B cell (primary cell): Measurements from ENCODE around the gene OSR1. TPM values are rescaled to one million over a fixed set of nuclear protein-coding genes. Genes with fewer than 3 reads are reported as not detected.

Experiments
- ATAC-seq: fragments of 200-7000 bp; cut with Tn5 transposase; one replicate; pipeline ENCODE4 v1.10.0; 2021; ENCODE audit warnings: low read depth, mild to moderate bottlenecking, moderate number of reproducible peaks, moderate library complexity
- CTCF ChIA-PET: fragments of 350-600 bp; sonication (Branson Sonifier 250); formaldehyde crosslinking; loops from one replicate; lab custom pipeline; 2021; ENCODE audit warnings: antibody characterized with exemption, inconsistent platforms; lab: Charles Lee
- POLR2A ChIA-PET: fragments of 350-600 bp; sonication (Branson Sonifier 250); formaldehyde crosslinking; loops from one replicate; lab custom pipeline; 2021; ENCODE audit warnings: antibody characterized with exemption; lab: Charles Lee
- DNase-seq: peaks from one replicate; pipeline ENCODE4 v3.0.0; 2013
- H2AFZ ChIP-seq: 2 replicates; pipeline ENCODE4 v1.6.1; 2012; ENCODE audit warnings: mild to moderate bottlenecking, low read depth, low read length; ENCODE audit not compliant: insufficient read depth, poor library complexity, severe bottlenecking
- H3K27ac ChIP-seq, 2 donors: 1 replicate in 1 of 2; 2 replicates in 1 of 2; pipeline ENCODE4 v1.5.1; 2012 to 2013; ENCODE audit warnings: low read length in 2 of 2, mild to moderate bottlenecking in 2 of 2, moderate library complexity in 1 of 2
- H3K27me3 ChIP-seq, 4 experiments: fragments of 200-600 bp in 1 of 4; sonication (generic) in 1 of 4; replicated peaks in 1 of 4; 1 replicate in 2 of 4; 2 replicates in 2 of 4; pipeline versions ENCODE4 v1.6.1 to v1.7.0; 2013 to 2016; ENCODE audit warnings: low read length in 3 of 4, mild to moderate bottlenecking in 2 of 4, mixed read lengths in 1 of 4, moderate library complexity in 1 of 4; ENCODE audit not compliant: insufficient read depth in 4 of 4, control insufficient read depth in 3 of 4; ENCODE audit errors: control extremely low read depth in 1 of 4
- H3K36me3 ChIP-seq, 2 experiments: replicated peaks in 1 of 2; 1 replicate in 1 of 2; 2 replicates in 1 of 2; pipeline versions ENCODE4 v1.6.1 to v1.7.1; 2013; ENCODE audit warnings: low read length in 1 of 2; ENCODE audit not compliant: insufficient read depth in 2 of 2, control insufficient read depth in 1 of 2; ENCODE audit errors: control extremely low read depth in 1 of 2, extremely low read depth in 1 of 2
- H3K4me1 ChIP-seq, 2 donors: fragments of 200-600 bp in 1 of 2; sonication (generic) in 1 of 2; 1 replicate in 1 of 2; 2 replicates in 1 of 2; pipeline versions ENCODE4 v1.5.1 to v1.6.1; 2013 to 2017; ENCODE audit warnings: low read length in 2 of 2; ENCODE audit not compliant: control insufficient read depth in 2 of 2, insufficient read depth in 2 of 2
- H3K4me2 ChIP-seq: replicated peaks from 2 replicates; pipeline ENCODE3; 2012; ENCODE audit warnings: mild to moderate bottlenecking, low read depth, low read length; ENCODE audit not compliant: poor library complexity, severe bottlenecking
- H3K4me3 ChIP-seq, 5 experiments: fragments of 200-600 bp in 1 of 5; sonication (generic) in 1 of 5; 1 replicate in 3 of 5; 2 replicates in 2 of 5; pipeline versions ENCODE4 v1.5.1 to v1.7.0; 2011 to 2016; ENCODE audit warnings: low read length in 4 of 5, mild to moderate bottlenecking in 4 of 5, low read depth in 2 of 5, control low read depth in 1 of 5, moderate library complexity in 1 of 5; ENCODE audit not compliant: insufficient read depth in 1 of 5; ENCODE audit errors: control extremely low read depth in 1 of 5, extremely low read depth in 1 of 5
- H3K79me2 ChIP-seq: fragments of 200-600 bp; sonication (generic); one replicate; pipeline ENCODE4 v1.6.0; 2016; ENCODE audit warnings: low read length; ENCODE audit not compliant: control insufficient read depth, insufficient read depth
- H3K9ac ChIP-seq: fragments of 200-600 bp; sonication (generic); 2 replicates; pipeline ENCODE4 v1.6.1; 2017; ENCODE audit warnings: mild to moderate bottlenecking, low read length, moderate library complexity
- H3K9me3 ChIP-seq, 3 donors: one replicate each; pipeline versions ENCODE4 v1.6.1 to v1.7.1; 2013; ENCODE audit warnings: low read length in 2 of 3; ENCODE audit not compliant: control insufficient read depth in 2 of 3, insufficient read depth in 1 of 3; ENCODE audit errors: control extremely low read depth in 1 of 3
- H4K20me1 ChIP-seq: 2 replicates; pipeline ENCODE4 v1.6.0; 2012; ENCODE audit warnings: mild to moderate bottlenecking, low read length; ENCODE audit not compliant: insufficient read depth, control insufficient read depth, poor library complexity, severe bottlenecking
- H3K27ac Mint-ChIP-seq: one replicate; pipeline ENCODE4 v1.8.0; 2021; ENCODE audit warnings: mixed read lengths
- H3K27me3 Mint-ChIP-seq: one replicate; pipeline ENCODE4 v1.8.0; 2021; ENCODE audit warnings: mixed read lengths
- H3K4me1 Mint-ChIP-seq: one replicate; pipeline ENCODE4 v1.8.0; 2021; ENCODE audit warnings: mixed read lengths
- H3K4me3 Mint-ChIP-seq: one replicate; pipeline ENCODE4 v1.8.0; 2021; ENCODE audit warnings: mixed read lengths
- H3K9me3 Mint-ChIP-seq: one replicate; pipeline ENCODE4 v1.8.0; 2022; ENCODE audit warnings: mixed read lengths; ENCODE audit not compliant: insufficient read depth
- CTCF ChIP-seq: fragments of 200-600 bp; IDR thresholded peaks from one replicate; pipeline ENCODE4 v1.8.0; 2022; ENCODE audit warnings: antibody characterized with exemption, mild to moderate bottlenecking
- EZH2 ChIP-seq: IDR thresholded peaks from 2 replicates; pipeline ENCODE4 v1.6.1; 2012; ENCODE audit warnings: borderline replicate concordance, low read depth, mild to moderate bottlenecking, moderate library complexity, low read length; ENCODE audit not compliant: insufficient read depth, poor library complexity, severe bottlenecking
- WGBS: methylation state at CpG from one replicate; pipeline ENCODE4 v1.1.5; 2013; ENCODE audit warnings: missing lambda C conversion rate; ENCODE audit not compliant: insufficient coverage; 5-methylcytosine and 5-hydroxymethylcytosine counted together
- intact Hi-C: fragments of 100-400 bp; cut with micrococcal nuclease; formaldehyde crosslinking; loops from one replicate; pipeline ENCODE4 v1.10.0; 2022
- polyA plus RNA-seq: library from polyadenylated mRNA; depleted of rRNA; stranded (reverse); fragments of >200 nt; gene quantifications from 2 replicates; pipeline ENCODE4 v1.2.3, GENCODE V29; 2012
- total RNA-seq, 2 donors: library from RNA; stranded (reverse); fragments of 120-200 nt in 1 of 2; gene quantifications; 1 replicate in 1 of 2; 2 replicates in 1 of 2; pipeline versions ENCODE4 v1.2.3 to v1.2.4, GENCODE V29; 2013 to 2022

The OSR1 gene
- total and polyA plus RNA-seq, 2 donors (not counting 1 experiment from before 2014, with no cell fraction given): not detected

DNA sequence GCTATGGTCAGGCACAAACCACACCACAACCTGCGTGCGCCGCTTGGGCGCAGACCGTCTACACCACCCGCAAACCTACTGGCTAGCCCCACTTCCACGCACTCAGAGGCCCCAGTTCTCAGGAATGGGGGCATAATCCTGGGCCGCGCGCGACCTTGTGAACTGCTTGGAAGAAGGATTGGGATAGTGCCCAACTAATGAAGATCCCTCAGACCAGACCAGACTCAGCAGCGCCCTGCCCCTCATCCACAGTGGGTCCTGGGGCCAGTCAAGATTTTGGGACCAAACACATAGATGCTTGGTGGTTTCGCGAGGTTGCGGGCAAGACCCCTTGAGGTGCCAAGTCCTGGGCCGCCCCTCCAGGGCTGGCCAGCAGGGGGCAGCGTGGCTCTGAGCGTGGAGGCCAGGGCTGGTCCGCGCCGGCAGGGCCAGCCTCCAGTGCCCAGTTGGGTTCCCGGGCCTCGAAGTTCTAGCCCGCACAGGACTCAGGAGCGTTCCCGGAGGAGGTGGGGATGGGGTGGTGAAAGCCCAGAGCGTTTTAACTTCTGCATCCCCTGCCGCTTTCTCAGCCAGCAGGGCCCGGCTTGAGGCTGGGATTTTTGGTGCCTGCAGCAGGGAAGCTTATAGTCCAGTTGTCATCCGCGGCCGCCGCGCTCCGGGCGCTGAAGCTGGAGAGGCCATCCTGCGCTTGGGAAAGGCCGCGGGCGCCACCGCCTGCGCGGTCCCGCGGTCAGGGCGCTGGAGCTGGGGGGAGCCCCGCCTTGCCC is 8.3 kb downstream of the OSR1 start:
- Histone ChIP-seq H3K27ac (no peak overlapping the region), H3K9me3 (peaks cover 0 to 62% (median 0%) of the 10 kb centered on the region in 3 donors), H3K27me3 (peaks cover 0 to 69% (median 55%) of the 10 kb centered on the region in 4 experiments), H3K4me1 (peaks cover 43 to 50% of the 10 kb centered on the region in 2 donors), H3K4me2 (peak overlapping the region; percentile 67), H2AFZ (peak overlapping the region; percentile 8), H4K20me1 (no peaks in the 10 kb centered on the region), H3K4me3 (no peak overlapping the region), H3K36me3 (no peaks in the 10 kb centered on the region), H3K9ac (no peak overlapping the region), H3K79me2 (peaks cover 6% of the 10 kb centered on the region)
- H3K9me3 Mint-ChIP-seq: no peaks in the 10 kb centered on the region
- peak; percentile 63 for TF ChIP-seq CTCF
- no peak for TF ChIP-seq EZH2
- peak overlapping the region; percentile 94 for H3K4me3 Mint-ChIP-seq
- POLR2A ChIA-PET: interaction anchor here (2.6 kb wide), 1 partner anchor 11 kb away, joined by 13 read pairs; no protein-coding TSS in a partner anchor
- DNase-seq (peak; percentile 58), ATAC-seq (no peak)
- H3K27ac Mint-ChIP-seq: no peak overlapping the region
- H3K27me3 Mint-ChIP-seq: peaks cover 51% of the 10 kb centered on the region
- 19% methylated on average over 40 of the region's 47 CpGs for WGBS
- peaks cover 30% of the 10 kb centered on the region for H3K4me1 Mint-ChIP-seq
- intact Hi-C loops: loop anchor here (2.0 to 10.0 kb wide), 3 partner anchors 519 to 1095 kb away; partner anchors contain the start of genes RHOB and WDR35
- CTCF ChIA-PET: interaction anchor here (2.3 to 2.7 kb wide), 2 partner anchors 10 to 11 kb away, joined by 11 to 17 read pairs; no protein-coding TSS in a partner anchor
